HG03066 (cell line): ENCODE measurements around the gene CPE.
"Not testable (repeated sequence)": the region's sequence is repeated elsewhere in the genome, so short reads cannot be mapped to it uniquely, and the experiment has no call there.

ENCODE experiments used
- ATAC-seq: cut with Tn5 transposase; IDR thresholded peaks from one replicate; pipeline ENCODE4 v1.9.1; 2021; ENCODE audit warnings: low read depth; ENCODE audit not compliant: unreplicated experiment

CPE gene

DNA sequence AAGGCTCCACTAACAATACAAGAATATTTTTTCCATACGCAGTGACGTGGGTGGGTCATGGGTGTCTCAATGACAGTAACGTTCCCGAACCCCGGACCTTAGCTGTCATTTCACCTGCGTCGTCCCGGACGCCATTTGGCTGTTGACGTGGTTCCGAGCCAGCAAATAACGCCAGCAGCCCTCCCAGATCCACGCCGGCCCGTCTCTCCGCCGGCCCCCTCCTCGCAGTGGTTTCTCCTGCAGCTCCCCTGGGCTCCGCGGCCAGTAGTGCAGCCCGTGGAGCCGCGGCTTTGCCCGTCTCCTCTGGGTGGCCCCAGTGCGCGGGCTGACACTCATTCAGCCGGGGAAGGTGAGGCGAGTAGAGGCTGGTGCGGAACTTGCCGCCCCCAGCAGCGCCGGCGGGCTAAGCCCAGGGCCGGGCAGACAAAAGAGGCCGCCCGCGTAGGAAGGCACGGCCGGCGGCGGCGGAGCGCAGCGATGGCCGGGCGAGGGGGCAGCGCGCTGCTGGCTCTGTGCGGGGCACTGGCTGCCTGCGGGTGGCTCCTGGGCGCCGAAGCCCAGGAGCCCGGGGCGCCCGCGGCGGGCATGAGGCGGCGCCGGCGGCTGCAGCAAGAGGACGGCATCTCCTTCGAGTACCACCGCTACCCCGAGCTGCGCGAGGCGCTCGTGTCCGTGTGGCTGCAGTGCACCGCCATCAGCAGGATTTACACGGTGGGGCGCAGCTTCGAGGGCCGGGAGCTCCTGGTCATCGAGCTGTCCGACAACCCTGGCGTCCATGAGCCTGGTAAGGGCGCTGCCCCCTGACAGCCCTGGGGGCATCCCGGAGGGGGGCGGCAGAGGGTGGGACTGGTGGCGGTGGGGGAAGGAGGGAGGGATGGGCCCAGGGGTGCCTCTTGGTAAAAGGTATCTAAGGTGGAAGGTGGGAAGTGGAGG, at the start of gene CPE:
Gene CPE (plus strand): TSS at position 264 of the 933 bp plus-strand sequence. CDS start 214 bp downstream, at position 478.
- peak; percentile 64 for ATAC-seq

DNA sequence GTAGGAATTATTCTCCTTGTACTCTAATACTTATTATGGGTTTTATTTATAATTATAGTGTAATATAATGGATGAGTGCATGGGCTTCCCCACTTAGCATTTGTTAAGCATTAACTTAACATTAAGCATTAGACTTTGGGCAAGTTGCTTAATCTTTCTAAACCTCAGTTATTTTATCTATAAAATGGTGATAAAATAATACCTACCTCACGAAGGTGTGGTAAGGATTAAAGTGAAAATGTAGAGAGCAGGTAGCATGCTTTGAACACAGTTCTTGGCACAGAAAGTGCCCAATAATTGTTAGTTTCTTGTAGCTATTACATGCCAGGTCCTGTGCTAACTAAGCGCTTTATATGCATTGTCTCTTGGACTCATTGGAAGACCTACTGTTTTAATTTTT, 48.7 kb upstream of the CPE start:
- ATAC-seq: no peak

DNA sequence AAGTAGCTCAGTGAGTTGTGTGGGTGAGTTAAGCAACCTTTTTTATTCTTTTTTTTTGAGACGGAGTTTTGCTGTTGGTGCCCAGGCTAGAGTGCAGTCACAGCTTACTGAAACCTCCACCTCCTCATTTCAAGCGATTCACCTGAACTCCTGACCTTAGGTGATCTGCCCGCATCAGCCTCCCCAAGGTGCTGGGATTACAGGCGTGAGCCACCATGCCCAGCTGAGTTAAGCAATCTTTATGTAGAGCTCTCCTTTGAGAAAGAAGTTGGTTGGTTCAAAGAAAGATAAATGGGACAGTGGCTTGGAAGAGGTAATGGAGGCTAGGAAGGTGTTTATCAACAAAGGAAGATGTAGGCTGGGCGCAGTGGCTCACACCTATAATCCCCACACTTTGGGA, 48.1 kb upstream of the CPE start:
- no peak for ATAC-seq

DNA sequence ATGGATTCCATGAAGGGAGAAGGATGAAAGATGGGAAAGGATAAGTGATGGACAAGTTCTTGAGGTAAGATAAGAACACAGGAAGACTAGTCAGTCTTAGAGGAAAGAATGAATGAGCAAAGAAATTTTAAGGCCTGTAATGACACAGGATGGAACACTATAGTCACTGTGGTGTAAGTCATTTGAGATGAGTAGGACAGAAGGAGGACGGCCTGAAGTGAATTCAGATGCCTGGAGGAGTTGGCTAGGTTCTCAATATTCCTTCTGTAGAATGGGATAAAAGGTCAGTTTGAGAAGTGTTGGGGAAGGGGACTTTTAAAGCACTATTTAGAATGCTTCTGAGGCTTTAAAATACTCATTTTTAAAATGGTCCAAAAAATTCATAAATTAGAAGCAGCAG, 47.4 kb upstream of the CPE start:
- ATAC-seq: no peak

DNA sequence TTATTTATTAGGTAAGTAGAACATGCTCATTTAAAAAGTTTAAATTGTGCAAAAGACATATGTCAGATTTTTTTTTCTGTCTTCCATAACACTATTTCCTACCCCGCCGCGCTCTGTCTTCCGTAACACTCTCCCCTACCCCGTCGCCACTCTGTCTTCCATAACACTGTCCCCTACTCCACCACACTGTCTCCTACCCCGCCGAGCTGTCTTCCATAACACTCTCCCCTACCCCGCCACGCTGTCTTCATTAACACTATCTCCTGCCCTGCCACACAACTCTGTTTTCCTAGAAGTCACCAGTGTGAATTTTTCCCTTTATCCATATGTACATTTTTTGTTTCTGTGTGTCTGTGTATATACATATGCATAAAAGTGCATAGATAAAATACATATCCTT, 47.0 kb upstream of the CPE start:
- no peak for ATAC-seq

DNA sequence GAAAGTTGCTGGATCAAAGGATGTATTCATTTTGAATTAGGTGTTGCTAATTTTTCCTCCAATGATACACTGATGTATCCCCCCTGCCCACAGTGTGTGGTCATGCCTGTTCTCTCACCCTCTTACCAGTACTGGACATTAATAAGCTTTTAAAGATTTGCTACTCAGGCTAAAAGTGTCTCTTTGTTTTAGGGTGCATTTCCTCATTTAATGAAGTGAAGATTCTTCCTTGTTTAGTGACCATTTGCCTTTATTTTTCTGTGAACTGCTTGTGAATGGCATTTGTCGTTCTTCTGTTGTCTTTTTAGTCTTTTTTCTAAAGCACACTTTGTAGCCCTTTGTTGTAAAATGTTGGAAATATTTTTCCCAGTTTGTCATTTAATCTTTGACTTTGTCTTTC, 46.3 kb upstream of the CPE start:
- no peak for ATAC-seq

DNA sequence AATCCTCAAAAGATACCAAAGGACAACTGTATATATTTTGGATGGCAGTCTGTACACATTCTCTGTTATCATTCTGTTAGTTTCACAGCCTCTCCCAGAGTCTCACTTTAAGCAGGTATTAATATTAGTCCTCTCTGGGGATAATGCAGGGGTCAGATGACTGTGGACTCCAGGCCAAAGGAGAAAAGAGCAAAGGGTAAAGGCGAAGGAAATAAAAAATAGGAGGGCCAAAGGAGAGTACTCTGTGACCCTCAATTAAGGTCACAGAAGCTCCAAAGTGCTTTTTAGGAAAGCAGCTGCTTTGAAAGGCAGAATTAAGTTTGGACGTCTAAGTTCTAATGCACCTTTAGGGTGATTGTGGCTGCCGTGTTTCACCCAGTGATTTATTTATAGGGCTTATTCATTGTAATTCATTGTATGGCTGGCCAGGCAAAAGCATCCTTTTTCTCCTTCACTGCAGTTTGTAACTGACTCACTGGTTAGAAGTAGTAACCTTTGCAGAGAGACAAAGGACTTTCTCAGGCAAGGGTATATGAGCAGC, 43.6 kb upstream of the CPE start:
- ATAC-seq: no peak

DNA sequence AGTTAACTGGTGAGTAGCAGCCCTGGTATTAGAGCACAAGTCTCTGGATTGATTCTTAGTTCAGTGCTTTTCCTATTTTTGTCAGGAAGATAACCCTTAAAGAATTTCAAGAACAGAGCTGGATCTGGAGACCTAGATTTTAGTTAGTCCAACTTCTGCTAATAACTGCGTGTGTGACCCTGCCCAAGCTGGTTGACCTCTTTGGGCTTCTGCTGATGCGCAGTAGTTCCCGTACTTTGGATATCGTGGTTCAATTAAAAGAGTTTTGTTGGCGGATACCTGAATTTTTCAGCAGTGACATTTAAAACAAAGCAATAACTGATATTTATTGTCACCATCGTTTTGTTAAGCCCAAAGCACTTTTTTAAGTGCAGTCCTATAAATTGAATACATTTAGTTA, 42.1 kb upstream of the CPE start:
- ATAC-seq: no peak

DNA sequence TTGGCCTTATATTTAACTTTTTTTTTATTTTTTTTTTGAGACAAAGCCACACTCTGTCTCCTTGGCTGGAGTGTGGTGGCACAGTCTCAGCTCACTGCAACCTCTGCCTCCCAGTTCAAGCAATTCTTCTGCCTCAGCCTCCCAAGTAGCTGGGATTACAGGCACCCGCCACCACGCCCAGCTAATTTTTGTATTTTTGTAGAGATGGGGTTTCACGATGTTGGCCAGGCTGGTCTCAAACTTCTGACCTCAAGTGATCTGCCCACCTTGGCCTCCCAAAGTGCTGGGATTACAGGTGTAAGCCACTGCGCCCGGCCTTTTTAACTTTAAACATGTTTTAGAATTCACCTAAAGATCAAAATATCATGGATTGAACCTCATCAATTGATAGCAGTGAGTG, 36.5 kb upstream of the CPE start:
- not testable (repeated sequence) for ATAC-seq

DNA sequence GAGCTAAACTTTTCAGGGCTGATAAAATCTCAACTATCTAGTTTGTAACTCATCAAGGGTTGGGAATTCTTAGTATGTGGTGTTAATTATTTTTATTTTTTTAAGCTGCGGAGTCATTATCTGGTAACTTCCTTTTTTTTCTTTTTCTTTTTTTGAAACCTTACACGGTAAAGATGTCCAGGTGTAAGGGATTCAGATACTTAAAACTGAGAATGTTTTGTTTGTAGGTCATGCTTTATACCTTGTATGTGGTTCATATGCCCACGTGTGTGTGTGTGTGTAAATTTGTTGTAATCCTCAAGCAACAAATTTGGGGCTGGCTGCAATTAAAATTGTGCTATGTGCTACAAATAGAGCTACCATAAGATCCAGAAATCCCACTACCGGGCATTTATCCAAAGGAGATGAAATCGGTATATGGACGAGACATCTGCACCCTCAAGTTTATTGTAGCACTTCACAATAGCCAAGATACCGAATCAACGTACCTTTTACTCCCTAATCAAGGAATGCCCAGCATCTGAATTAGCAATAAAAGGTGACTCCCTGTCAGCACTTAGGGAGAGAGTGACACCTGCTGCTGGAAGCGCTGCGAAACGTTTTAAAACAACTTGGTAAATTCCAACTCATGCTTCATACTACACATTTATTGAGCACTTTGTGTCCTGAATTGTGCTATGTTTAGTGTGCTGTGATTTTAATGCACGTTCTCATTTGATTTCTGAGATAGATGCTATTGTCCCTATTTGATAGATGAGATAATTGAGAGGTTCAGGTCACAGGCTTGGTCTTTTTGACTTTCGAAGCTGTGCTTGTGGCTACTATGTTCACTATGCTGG, 35.2 kb upstream of the CPE start:
- ATAC-seq: no peak

DNA sequence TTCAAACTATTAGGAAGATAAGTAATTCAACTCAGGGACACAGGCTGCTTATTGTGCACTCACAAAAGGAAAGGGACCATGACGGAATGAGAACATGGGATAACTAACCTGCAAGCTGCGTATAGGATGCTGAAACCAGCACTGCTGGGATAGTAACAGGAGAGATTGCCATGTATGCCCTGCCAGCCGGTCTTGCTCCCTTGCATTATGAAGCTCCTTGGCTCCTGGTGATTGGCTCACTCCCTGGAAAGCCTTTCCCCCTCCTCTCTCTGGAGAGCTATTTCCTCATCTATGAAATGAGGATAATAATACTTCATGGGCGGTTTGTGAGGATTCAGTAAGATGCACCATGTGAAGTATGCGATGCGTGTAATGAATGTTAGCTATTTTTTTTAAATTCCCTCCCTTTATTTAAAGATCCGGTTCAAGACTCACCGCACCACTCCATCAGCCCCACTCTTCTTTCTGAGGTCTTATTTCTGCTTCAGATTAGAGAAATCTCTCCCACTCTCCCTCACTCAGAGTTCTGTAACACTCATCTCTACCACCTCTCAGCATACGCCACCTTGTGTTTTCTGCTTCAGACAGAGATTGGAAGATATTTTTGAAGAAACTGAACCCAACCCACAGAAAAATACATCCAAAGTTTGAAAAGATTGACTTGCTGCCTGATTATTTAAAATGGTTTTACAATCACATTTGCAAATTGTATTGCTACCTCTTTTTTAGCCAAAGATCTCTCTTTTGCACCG, 33.0 kb upstream of the CPE start:
- ATAC-seq: no peak

DNA sequence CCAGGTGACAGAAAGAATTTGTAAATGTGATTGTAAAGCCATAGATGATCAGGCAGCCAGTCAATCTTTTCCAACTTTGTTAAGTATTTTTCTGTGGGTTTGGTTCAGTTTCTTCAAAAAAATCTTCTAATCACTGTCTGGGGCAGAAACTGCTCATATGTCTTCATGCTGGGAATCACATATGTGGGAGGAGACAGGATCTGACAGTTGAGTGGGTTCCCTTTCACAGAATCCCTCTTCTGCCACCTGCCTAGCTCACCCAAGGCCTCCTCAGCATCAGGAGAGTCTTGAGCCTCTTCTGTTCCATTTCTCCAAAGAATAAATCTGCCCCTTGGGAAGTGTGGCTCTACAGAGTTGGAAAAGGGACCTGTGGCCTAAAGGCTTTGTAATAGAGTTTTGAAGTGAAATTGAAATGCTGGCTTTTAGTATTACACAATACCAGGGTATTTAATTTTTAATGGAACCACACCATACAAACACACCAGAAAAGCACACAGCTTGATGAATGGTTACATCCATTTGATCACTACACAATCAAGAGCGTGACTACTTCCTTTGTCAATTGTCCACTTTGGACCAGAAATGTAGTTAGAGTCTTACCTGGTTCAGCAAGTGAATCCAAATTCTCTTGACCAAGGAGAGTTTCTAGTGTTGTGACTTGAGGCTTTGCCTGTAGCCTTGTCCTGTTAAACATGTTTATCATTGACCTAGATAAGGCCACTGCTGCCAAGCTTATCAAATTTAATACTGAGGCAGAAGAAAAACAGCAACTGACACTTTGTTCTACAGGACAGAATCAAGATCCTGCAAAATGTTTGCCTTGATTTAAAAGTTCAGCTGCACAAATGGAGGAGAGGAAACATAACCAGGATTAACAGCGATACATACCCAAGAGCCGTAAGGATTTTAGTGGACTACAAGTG, 30.9 kb upstream of the CPE start:
- ATAC-seq: no peak

DNA sequence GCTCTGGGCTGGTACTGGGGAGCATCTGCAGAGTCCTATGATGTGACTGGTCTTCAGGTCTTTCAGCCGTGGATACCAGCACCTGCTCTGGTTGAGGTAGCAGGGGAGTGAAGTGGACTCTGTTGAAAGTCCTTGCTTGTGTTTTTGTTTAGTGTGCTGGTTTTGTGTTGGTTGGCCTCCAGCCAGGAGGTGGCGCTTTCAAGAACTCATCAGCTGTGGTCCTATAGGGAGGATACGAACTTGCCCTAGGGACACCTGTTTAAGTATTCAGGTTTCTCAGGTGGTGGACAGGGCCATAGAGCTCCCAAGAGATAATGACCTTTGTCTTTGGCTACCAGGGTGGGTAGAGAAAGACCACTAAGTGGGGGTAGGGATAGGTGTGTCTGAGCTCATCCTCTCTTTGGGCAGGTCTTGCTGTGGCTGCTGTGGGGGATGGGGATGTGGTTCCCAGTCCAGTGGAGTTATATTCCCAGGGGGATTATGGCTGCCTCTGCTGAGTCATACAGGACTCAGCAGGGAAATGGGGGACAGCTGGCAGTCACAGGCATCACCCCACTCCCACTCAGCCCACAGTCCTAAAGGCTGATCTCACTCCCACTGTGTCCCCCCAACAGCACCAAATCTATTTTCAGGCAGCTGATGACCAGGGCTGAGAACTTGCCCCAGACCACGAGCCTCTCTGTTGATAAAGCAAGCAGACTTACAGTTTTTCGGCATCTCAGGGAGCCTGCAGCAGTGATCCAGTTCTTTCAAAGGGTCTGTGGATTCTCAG, 27.3 kb upstream of the CPE start:
- no peak for ATAC-seq

DNA sequence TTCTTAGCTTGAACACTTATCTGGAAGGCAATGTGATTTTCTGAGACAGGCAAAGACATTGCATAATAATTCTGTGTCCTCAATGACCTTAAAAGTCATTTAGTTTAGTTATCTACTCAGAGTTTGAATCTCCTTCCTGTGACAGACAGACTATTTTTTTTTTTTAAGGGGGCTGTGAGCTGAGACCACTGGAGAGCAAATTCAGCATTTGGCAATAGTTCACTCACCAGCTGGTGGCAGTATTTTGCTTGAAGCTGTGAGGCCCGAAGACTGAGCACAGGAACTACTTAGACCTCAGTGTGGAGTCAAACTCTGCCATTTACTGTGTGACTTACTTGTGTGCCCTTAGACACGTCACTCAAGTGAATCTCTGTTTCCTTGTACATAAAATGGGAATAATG, 22.9 kb upstream of the CPE start:
- no peak for ATAC-seq

DNA sequence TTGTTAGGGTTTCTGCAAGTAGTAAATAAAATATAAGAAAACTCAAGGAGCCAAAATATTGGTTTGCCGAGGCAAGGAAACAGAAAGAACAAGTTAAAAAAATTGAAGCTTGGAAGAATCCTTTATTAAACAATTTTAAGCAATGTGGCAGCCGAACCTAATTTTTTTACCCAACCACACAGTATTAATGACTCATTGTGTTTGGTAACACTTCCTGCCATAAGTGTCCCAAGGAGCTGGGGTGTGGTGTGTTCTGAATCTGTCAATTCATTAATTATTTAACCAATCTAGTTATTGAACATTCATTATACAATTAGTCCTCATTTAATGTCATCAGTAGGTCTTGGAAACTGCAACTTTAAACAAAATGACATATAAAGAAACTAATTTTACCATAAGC, 19.3 kb upstream of the CPE start:
- no peak for ATAC-seq

DNA sequence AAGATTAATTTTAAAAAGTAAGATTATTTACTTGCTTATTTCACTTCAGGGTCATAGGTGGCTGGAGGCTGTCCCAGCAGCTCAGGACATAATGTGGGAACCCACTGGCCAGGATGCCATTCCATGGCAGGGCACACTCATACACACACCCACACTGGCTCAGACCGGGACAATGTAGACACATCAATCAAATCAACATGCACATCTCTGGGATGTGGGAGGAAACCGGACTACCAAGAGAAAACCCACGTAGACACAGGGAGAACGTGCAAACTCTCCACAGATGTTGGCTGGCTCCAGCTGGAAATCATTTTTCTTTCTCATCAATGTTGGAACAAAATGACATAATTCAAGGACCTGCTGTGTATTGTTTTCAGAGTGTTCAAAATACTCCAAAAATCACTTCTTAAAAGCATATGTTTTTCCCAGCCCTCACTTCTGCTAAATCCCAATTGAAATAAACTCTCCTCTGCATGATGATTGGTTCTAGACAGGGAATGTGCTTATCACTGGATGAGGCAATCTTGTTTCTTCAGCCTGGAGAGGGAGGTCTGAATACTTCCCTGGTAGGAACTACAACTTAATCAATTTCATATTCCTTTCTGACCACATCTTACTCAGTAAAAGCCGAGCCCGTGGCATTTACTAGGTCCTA, 18.6 kb upstream of the CPE start:
- no peak for ATAC-seq

DNA sequence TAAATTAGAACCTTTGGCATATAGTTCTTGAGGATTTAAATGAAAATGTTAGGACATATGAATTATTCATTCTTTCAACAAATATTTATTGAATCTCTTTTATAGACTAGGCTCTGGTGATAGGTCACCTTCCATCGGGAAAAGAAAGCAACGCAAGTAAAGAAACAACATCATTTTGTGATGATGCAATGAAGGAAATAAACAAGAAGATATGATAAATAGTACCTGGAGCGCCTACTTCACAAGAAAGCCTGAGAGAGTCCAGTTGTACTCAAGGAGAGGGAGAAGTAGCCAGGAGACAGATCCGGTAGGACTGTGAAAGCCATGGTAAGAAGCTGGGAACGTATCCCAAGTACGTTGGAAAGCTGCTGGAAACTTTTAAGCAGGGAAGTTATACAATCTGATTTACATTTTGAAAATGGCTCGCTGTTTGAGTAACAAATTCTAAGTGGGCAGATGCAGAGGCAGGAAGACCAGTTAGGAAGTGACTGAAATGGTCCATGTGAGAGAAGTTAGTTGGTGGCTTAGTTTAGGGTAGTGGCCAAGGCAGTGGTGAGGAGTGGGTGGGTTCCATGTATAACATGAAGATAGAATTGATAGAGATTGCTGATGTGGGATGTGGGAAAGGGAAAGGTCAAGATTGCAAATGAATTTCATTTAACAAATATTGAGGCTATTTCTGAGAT, 17.7 kb upstream of the CPE start:
- no peak for ATAC-seq

DNA sequence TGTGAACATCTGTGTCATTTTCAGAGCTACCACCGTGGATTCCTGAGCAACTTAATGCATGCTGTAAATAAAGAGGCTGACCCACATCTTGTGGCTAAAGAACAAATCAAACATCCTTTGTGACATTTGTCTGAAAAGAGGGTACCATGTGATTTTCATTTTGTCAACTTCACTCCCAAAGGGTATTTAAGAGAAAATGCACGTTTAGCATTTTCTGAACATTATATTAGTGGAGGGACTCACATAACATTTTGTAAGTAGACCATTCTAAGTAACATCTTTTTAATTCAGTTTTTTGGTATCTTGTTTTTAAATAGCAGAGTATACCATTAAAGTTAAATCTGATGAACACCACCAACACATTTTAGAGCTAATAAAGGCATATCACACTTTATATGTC, 17.0 kb upstream of the CPE start:
- ATAC-seq: no peak
